Endothelial cell (in vitro differentiated cells): ENCODE data around the gene PLCB1. TPM values are rescaled to one million over a fixed set of nuclear protein-coding genes. Genes with fewer than 3 reads are reported as not detected.
"Not testable (repeated sequence)": the region's sequence is repeated elsewhere in the genome, so short reads cannot be mapped to it uniquely, and the experiment has no call there.

Source experiments
- DNase-seq: peaks from one replicate; pipeline ENCODE4 v3.0.0; 2021; ENCODE audit warnings: low spot score
- H3K27ac Mint-ChIP-seq: one replicate; pipeline ENCODE4 v1.8.0; 2021; ENCODE audit warnings: mixed read lengths, inconsistent platforms; ENCODE audit not compliant: unreplicated experiment
- H3K27me3 Mint-ChIP-seq: one replicate; pipeline ENCODE4 v1.8.0; 2021; ENCODE audit warnings: mild to moderate bottlenecking, moderate library complexity, mixed read lengths, inconsistent platforms; ENCODE audit not compliant: unreplicated experiment
- H3K36me3 Mint-ChIP-seq: one replicate; pipeline ENCODE4 v1.8.0; 2021; ENCODE audit warnings: mild to moderate bottlenecking, low read depth, mixed read lengths, inconsistent platforms; ENCODE audit not compliant: unreplicated experiment
- H3K4me1 Mint-ChIP-seq: one replicate; pipeline ENCODE4 v1.8.0; 2021; ENCODE audit warnings: mild to moderate bottlenecking, mixed read lengths, inconsistent platforms; ENCODE audit not compliant: unreplicated experiment
- H3K4me3 Mint-ChIP-seq: one replicate; pipeline ENCODE4 v1.8.0; 2021; ENCODE audit warnings: mild to moderate bottlenecking, mixed read lengths, inconsistent platforms; ENCODE audit not compliant: unreplicated experiment
- H3K9me3 Mint-ChIP-seq: one replicate; pipeline ENCODE4 v1.8.0; 2021; ENCODE audit warnings: mixed read lengths, inconsistent platforms; ENCODE audit not compliant: unreplicated experiment
- CTCF ChIP-seq: fragments of 200-600 bp; sonication (generic); IDR thresholded peaks from one replicate; pipeline ENCODE4 v1.5.0; 2021; ENCODE audit warnings: antibody characterized with exemption; ENCODE audit not compliant: unreplicated experiment
- total RNA-seq: library from RNA; stranded (reverse); fragmentation: NEBNext Ultra II Directional; extraction: Animal tissue kit (Norgen Biotek cat#: 25700); gene quantifications from one replicate; pipeline ENCODE4 v1.2.1, GENCODE V29; 2021; ENCODE audit not compliant: unreplicated experiment

PLCB1 gene
- total RNA-seq, 1 donor from 2014 or later = 8.1 TPM

- DNase-seq = no peak
- Mint-ChIP-seq H3K4me3 (no peak overlapping the region), H3K27ac (no peak overlapping the region), H3K4me1 (peaks cover 21% of the 10 kb centered on the region), H3K9me3 (no peaks in the 10 kb centered on the region), H3K36me3 (no peaks in the 10 kb centered on the region), H3K27me3 (peaks cover 5% of the 10 kb centered on the region)
- TF ChIP-seq CTCF = no peak
Observed at GRCh38 chr20:8344631-8345030, 212.6 kb downstream of the PLCB1 start.

- TF ChIP-seq CTCF = no peak
- DNase-seq = no peak
- Mint-ChIP-seq H3K4me3 (no peak overlapping the region), H3K4me1 (peaks cover 21% of the 10 kb centered on the region), H3K36me3 (no peaks in the 10 kb centered on the region), H3K27ac (no peak overlapping the region), H3K27me3 (peaks cover 5% of the 10 kb centered on the region), H3K9me3 (no peaks in the 10 kb centered on the region)
Observed at GRCh38 chr20:8346700-8347270, 214.7 kb downstream of the PLCB1 start.

GRCh38 chr20:8350225-8350624, 218.2 kb downstream of the PLCB1 start:
- H3K4me3 Mint-ChIP-seq, H3K27me3 Mint-ChIP-seq, H3K36me3 Mint-ChIP-seq, H3K27ac Mint-ChIP-seq, H3K9me3 Mint-ChIP-seq, DNase-seq: not testable (repeated sequence)
- H3K4me1 Mint-ChIP-seq = peaks cover 33% of the 10 kb centered on the region

- no peaks in the 10 kb centered on the region for H3K36me3 Mint-ChIP-seq
Observed at GRCh38 chr20:8352486-8352885, 220.4 kb downstream of the PLCB1 start.

GRCh38 chr20:8353512-8353911, 221.4 kb downstream of the PLCB1 start:
- Mint-ChIP-seq H3K4me1 (peaks cover 19% of the 10 kb centered on the region), H3K9me3 (no peaks in the 10 kb centered on the region), H3K27me3 (no peaks in the 10 kb centered on the region), H3K4me3 (no peak overlapping the region), H3K27ac (no peak overlapping the region), H3K36me3 (no peaks in the 10 kb centered on the region)
- no peak for TF ChIP-seq CTCF
- no peak for DNase-seq

More at GRCh38 chr20:8352486-8352885, 220.4 kb downstream of the PLCB1 start:
- H3K9me3 Mint-ChIP-seq = no peaks in the 10 kb centered on the region
- DNase-seq = no peak
- TF ChIP-seq CTCF = no peak
- H3K27me3 Mint-ChIP-seq = peaks cover 1% of the 10 kb centered on the region
- H3K27ac Mint-ChIP-seq = no peak overlapping the region
- H3K4me3 Mint-ChIP-seq = no peak overlapping the region
- H3K4me1 Mint-ChIP-seq = peaks cover 22% of the 10 kb centered on the region
